WI38 (cell line): ENCODE data around the gene POU3F1.
A peak's percentile ranks its signal among the peaks of the same experiment; 100 is the strongest.

Experiments used
- H3K4me3 ChIP-seq: 2 replicates; pipeline ENCODE4 v1.5.1; 2011; ENCODE audit warnings: low read depth, mild to moderate bottlenecking, control low read depth, low read length
- CTCF ChIP-seq: IDR thresholded peaks from 2 replicates; pipeline ENCODE4 v1.5.1; 2012; ENCODE audit warnings: low read depth, mild to moderate bottlenecking, control low read depth, low read length

The POU3F1 gene

GRCh38 chr1:38050397-38051078 is 3.9 kb upstream of the POU3F1 start:
- TF ChIP-seq CTCF = no peak
- H3K4me3 ChIP-seq = no peak overlapping the region

GRCh38 chr1:38047603-38048141 is 1.1 kb upstream of the POU3F1 start:
- peak overlapping the region; percentile 55 for H3K4me3 ChIP-seq
- TF ChIP-seq CTCF = no peak

- H3K4me3 ChIP-seq = peak overlapping the region; percentile 55
- no peak for TF ChIP-seq CTCF
Observed at GRCh38 chr1:38046884-38047602, 450 bp upstream of the POU3F1 start.

- TF ChIP-seq CTCF = no peak
- no peak overlapping the region for H3K4me3 ChIP-seq
Observed at GRCh38 chr1:38045401-38046332, 926 bp downstream of the POU3F1 start.

GRCh38 chr1:38044221-38045215 is 2.1 kb downstream of the POU3F1 start:
- H3K4me3 ChIP-seq = peak overlapping the region; percentile 50
- no peak for TF ChIP-seq CTCF

GRCh38 chr1:38043036-38043747 is 3.4 kb downstream of the POU3F1 start:
- no peak overlapping the region for H3K4me3 ChIP-seq
- no peak for TF ChIP-seq CTCF
